Neural cell (in vitro differentiated cells): ENCODE results near the gene VWA8.

Experiments
- EZH2 ChIP-seq: fragments of 200-600, 300-800 bp; shearing (Covaris generic), sonication (generic); IDR thresholded peaks from 2 replicates; pipeline ENCODE4 v1.6.1; 2014; ENCODE audit warnings: antibody characterized with exemption, low read length, borderline replicate concordance, mild to moderate bottlenecking; ENCODE audit not compliant: insufficient read depth, poor library complexity, severe bottlenecking
- TAF1 ChIP-seq: IDR thresholded peaks from 2 replicates; pipeline ENCODE4 v1.6.1; 2012; ENCODE audit warnings: low read depth
- TF ChIP-seq, protein P1 (sequence below): fragments of 450-650 bp; IDR thresholded peaks from 2 replicates; pipeline ENCODE4 v1.5.1; 2014; ENCODE audit warnings: antibody characterized with exemption, mild to moderate bottlenecking, moderate library complexity; ENCODE audit not compliant: poor library complexity, severe bottlenecking

- TF ChIP-seq, protein P1, sequence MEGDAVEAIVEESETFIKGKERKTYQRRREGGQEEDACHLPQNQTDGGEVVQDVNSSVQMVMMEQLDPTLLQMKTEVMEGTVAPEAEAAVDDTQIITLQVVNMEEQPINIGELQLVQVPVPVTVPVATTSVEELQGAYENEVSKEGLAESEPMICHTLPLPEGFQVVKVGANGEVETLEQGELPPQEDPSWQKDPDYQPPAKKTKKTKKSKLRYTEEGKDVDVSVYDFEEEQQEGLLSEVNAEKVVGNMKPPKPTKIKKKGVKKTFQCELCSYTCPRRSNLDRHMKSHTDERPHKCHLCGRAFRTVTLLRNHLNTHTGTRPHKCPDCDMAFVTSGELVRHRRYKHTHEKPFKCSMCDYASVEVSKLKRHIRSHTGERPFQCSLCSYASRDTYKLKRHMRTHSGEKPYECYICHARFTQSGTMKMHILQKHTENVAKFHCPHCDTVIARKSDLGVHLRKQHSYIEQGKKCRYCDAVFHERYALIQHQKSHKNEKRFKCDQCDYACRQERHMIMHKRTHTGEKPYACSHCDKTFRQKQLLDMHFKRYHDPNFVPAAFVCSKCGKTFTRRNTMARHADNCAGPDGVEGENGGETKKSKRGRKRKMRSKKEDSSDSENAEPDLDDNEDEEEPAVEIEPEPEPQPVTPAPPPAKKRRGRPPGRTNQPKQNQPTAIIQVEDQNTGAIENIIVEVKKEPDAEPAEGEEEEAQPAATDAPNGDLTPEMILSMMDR, result no peak
- TF ChIP-seq EZH2 (no peak), TAF1 (no peak)
Observed at GRCh38 chr13:41655997-41656396, 304.9 kb downstream of the VWA8 start.
